Parathyroid adenoma (tissue), 2 donors: ENCODE results near the gene CLNK.

Experiments used
- H2AFZ ChIP-seq: fragments of 300-600 bp; sonication (generic); one replicate; pipeline ENCODE4 v1.7.0; 2017; ENCODE audit warnings: antibody characterized with exemption, mild to moderate bottlenecking
- H3K27ac ChIP-seq: fragments of 300-600 bp; sonication (generic); one replicate; pipeline ENCODE4 v1.7.0; 2017
- H3K27me3 ChIP-seq: fragments of 300-600 bp; sonication (generic); one replicate; pipeline ENCODE4 v1.7.0; 2017; ENCODE audit warnings: low read length; ENCODE audit not compliant: control insufficient read depth, insufficient read depth
- H3K36me3 ChIP-seq: fragments of 300-600 bp; sonication (generic); one replicate; pipeline ENCODE4 v1.7.0; 2017; ENCODE audit warnings: low read length; ENCODE audit not compliant: control insufficient read depth, insufficient read depth
- H3K4me1 ChIP-seq: fragments of 300-600 bp; sonication (generic); one replicate; pipeline ENCODE4 v1.7.0; 2017; ENCODE audit warnings: control low read depth
- H3K4me2 ChIP-seq: fragments of 300-600 bp; sonication (generic); one replicate; pipeline ENCODE4 v1.7.0; 2017; ENCODE audit warnings: low read length
- H3K4me3 ChIP-seq: fragments of 300-600 bp; sonication (generic); one replicate; pipeline ENCODE4 v1.7.0; 2017; ENCODE audit warnings: low read depth, low read length
- H3K79me2 ChIP-seq: fragments of 300-600 bp; sonication (generic); one replicate; pipeline ENCODE4 v1.7.0; 2017; ENCODE audit warnings: control low read depth
- H3K9ac ChIP-seq: fragments of 300-600 bp; sonication (generic); one replicate; pipeline ENCODE4 v1.7.0; 2017; ENCODE audit warnings: mild to moderate bottlenecking
- H3K9me3 ChIP-seq: fragments of 300-600 bp; sonication (generic); one replicate; pipeline ENCODE4 v1.7.0; 2017; ENCODE audit warnings: low read length; ENCODE audit not compliant: control insufficient read depth
- CTCF ChIP-seq: fragments of 300-600 bp; sonication (generic); IDR thresholded peaks from one replicate; pipeline ENCODE4 v1.7.0; 2017; ENCODE audit warnings: antibody characterized with exemption, mild to moderate bottlenecking
- donor health status: primary hyperparathyroidism.

Gene CLNK

GRCh38 chr4:10731690-10732089 is 47.1 kb upstream of the CLNK start:
- H3K9me3 ChIP-seq: no peaks in the 10 kb centered on the region
- no peaks in the 10 kb centered on the region for H3K36me3 ChIP-seq
- H3K27me3 ChIP-seq: no peaks in the 10 kb centered on the region
- no peak overlapping the region for H3K4me3 ChIP-seq
- no peaks in the 10 kb centered on the region for H3K4me1 ChIP-seq
- H3K27ac ChIP-seq: no peak overlapping the region
- TF ChIP-seq CTCF: no peak
- H3K9ac ChIP-seq: no peak overlapping the region
- no peak overlapping the region for H3K4me2 ChIP-seq
- no peaks in the 10 kb centered on the region for H3K79me2 ChIP-seq
- no peak overlapping the region for H2AFZ ChIP-seq

DNA sequence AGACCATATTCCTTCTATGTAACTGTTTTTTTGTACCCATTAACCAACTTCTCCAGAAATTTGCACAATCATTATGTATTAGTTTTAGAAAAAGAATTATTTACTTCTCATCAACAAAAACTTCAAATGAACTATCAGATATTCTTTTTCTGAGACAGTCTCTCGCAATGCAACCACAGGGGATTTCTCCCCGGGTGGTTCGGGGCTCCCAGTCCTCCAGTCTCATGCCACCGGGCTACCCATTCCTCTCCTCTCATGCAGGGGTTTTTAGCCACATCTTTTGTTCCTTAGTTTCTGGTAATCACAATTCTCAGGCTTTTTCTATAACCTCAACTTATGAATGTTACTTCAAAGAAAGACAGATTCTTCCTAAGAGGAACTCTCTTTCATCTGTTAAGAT is 46.6 kb upstream of the CLNK start:
- Histone ChIP-seq H3K36me3 (no peaks in the 10 kb centered on the region), H3K79me2 (no peaks in the 10 kb centered on the region), H3K4me2 (no peak overlapping the region), H3K9ac (no peak overlapping the region), H3K27ac (no peak overlapping the region), H3K4me1 (no peaks in the 10 kb centered on the region), H3K9me3 (no peaks in the 10 kb centered on the region), H2AFZ (no peak overlapping the region), H3K4me3 (no peak overlapping the region), H3K27me3 (no peaks in the 10 kb centered on the region)
- TF ChIP-seq CTCF: no peak

- Histone ChIP-seq H3K79me2 (no peaks in the 10 kb centered on the region), H3K4me1 (no peaks in the 10 kb centered on the region), H3K27ac (no peak overlapping the region), H3K9me3 (no peaks in the 10 kb centered on the region), H3K36me3 (no peaks in the 10 kb centered on the region), H3K27me3 (no peaks in the 10 kb centered on the region), H3K9ac (no peak overlapping the region), H2AFZ (no peak overlapping the region), H3K4me2 (no peak overlapping the region), H3K4me3 (no peak overlapping the region)
- TF ChIP-seq CTCF: no peak
These were observed 46.0 kb upstream of the CLNK start for GRCh38 chr4:10730590-10730989.

DNA sequence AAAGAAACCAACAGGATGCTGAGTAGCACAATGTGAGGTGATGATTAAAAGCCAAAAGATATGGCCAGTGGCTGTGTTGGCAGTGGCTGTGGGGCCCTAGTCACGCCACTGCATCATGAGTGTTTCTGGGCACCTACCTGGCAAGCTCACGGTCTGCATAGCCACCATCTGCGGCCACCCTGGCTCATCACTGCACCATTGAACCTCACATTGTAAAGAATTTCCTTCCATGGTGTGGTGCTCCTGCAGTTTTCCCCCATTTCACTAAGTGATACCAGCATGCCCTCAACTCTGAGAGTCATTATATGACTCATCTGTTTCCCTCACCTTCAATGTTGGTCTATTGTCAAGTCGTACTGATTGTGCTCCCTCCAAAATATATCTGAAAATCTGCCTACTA is 45.5 kb upstream of the CLNK start:
- Histone ChIP-seq H3K36me3 (no peaks in the 10 kb centered on the region), H3K9me3 (no peaks in the 10 kb centered on the region), H3K27me3 (no peaks in the 10 kb centered on the region), H2AFZ (no peak overlapping the region), H3K79me2 (no peaks in the 10 kb centered on the region), H3K4me3 (no peak overlapping the region), H3K4me1 (no peaks in the 10 kb centered on the region), H3K4me2 (no peak overlapping the region), H3K9ac (no peak overlapping the region), H3K27ac (no peak overlapping the region)
- no peak for TF ChIP-seq CTCF

GRCh38 chr4:10729366-10729765 is 44.8 kb upstream of the CLNK start:
- no peaks in the 10 kb centered on the region for H3K4me1 ChIP-seq
- TF ChIP-seq CTCF: no peak
- H3K36me3 ChIP-seq: no peaks in the 10 kb centered on the region
- H3K9ac ChIP-seq: no peak overlapping the region
- H3K4me2 ChIP-seq: no peak overlapping the region
- H3K27ac ChIP-seq: no peak overlapping the region
- H3K79me2 ChIP-seq: no peaks in the 10 kb centered on the region
- no peaks in the 10 kb centered on the region for H3K9me3 ChIP-seq
- H3K4me3 ChIP-seq: no peak overlapping the region
- no peak overlapping the region for H2AFZ ChIP-seq
- no peaks in the 10 kb centered on the region for H3K27me3 ChIP-seq
